HUES6 (cell line): ENCODE data around the gene ZNF445.

Experiments
- H3K27ac ChIP-seq: 2 replicates; pipeline ENCODE4 v1.7.0; 2013; ENCODE audit warnings: low read depth, mild to moderate bottlenecking, low read length, inconsistent platforms
- H3K27me3 ChIP-seq: 2 replicates; pipeline ENCODE4 v1.6.1; 2013; ENCODE audit warnings: low read length; ENCODE audit not compliant: control insufficient read depth, insufficient read depth
- H3K36me3 ChIP-seq: 2 replicates; pipeline ENCODE4 v1.6.1; 2013; ENCODE audit warnings: low read length; ENCODE audit not compliant: control insufficient read depth, insufficient read depth
- H3K4me1 ChIP-seq: 2 replicates; pipeline ENCODE4 v1.6.1; 2013; ENCODE audit warnings: low read length; ENCODE audit not compliant: control insufficient read depth, insufficient read depth
- H3K4me3 ChIP-seq: 2 replicates; pipeline ENCODE4 v1.5.1; 2013; ENCODE audit warnings: low read depth, low read length
- H3K9ac ChIP-seq: one replicate; pipeline ENCODE4 v1.6.1; 2013; ENCODE audit warnings: mild to moderate bottlenecking, low read length
- H3K9me3 ChIP-seq: 2 replicates; pipeline ENCODE4 v1.6.1; 2013; ENCODE audit warnings: low read depth, low read length; ENCODE audit not compliant: control insufficient read depth, insufficient read depth

Gene ZNF445

DNA sequence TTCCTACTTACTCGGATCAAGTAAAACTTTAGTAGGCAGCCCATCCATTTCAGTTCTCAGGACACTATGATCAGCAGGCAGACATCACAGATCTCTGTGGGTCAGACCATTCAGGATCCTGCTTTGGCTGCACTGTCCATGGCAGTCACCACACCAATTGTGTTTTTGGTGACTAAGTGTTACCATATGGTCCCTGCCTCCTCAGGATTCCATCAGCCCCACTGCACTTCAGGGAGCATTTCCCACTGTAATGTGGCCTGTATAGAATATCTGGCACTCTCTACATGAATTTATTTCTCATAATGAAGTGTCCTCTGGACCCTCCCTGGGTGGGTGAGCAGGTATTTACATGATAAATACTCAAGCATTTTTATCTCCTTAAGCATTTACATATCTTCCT lies 41.3 kb downstream of the ZNF445 start:
- H3K9ac ChIP-seq: no peak overlapping the region
- H3K36me3 ChIP-seq: peaks cover 11% of the 10 kb centered on the region; the same call in 1 of the 2 replicates
- H3K9me3 ChIP-seq: no peaks in the 10 kb centered on the region
- no peak overlapping the region for H3K4me3 ChIP-seq
- no peak overlapping the region for H3K27ac ChIP-seq
- peaks cover 6% of the 10 kb centered on the region; the same call in 1 of the 2 replicates for H3K4me1 ChIP-seq
- H3K27me3 ChIP-seq: no peaks in the 10 kb centered on the region

DNA sequence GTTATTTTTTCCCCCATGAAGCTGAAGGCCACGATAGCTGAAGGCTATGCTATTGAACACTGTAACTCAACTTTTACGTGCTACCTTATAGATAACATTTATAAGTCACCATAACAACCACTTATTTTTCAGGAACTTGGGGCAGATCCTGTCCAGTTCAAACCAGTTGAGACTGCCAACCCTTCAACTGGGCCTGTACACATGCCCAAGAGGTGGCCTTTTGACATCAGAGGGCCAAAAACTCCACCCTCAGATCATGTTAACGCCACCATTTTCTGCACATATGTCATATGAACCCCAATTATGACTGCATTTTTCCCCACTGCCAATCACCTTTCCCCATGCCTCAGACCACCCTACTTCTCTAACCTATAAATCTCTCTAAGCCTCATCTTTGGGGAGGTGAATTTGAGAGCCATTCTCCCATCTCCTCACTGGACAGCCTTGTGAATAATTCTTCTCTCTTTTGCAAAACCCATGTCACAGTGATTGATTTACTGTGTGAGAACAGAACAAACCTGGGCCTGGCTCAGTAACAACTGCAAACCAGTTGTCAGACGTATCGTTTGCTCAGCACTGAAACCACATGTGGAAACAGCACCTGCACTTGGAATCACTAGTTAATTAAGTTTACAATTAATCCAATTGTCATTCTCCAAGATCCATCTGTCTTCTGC lies 42.5 kb downstream of the ZNF445 start:
- peaks cover 6% of the 10 kb centered on the region; the same call in 1 of the 2 replicates for H3K4me1 ChIP-seq
- H3K4me3 ChIP-seq: no peak overlapping the region
- H3K36me3 ChIP-seq: peaks cover 8% of the 10 kb centered on the region; the same call in 1 of the 2 replicates
- H3K9me3 ChIP-seq: no peaks in the 10 kb centered on the region
- no peak overlapping the region for H3K27ac ChIP-seq
- no peaks in the 10 kb centered on the region for H3K27me3 ChIP-seq
- no peak overlapping the region for H3K9ac ChIP-seq

DNA sequence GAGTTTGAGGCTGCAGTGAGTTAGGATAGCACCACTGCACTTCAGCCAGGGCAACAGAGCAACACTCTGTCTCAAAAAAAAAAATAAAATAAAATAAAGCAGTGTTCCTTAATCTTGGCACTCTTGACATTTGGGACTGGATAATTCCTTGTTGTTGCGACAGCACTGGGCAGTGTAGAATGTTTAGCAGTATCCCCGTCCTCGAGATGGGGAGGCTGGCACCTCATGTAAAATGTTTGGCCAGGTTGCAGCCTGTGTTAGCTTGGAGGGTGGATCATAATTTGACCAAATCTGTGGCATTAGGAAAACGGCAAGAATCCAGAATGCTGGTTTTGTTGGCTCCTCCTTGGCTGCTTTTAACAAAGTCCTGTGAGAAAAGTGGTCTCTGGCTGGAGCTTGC lies 47.0 kb downstream of the ZNF445 start:
- Histone ChIP-seq H3K9ac (no peak overlapping the region), H3K9me3 (no peaks in the 10 kb centered on the region), H3K4me3 (no peak overlapping the region), H3K4me1 (peaks cover 2% of the 10 kb centered on the region; the same call in 1 of the 2 replicates), H3K27me3 (no peaks in the 10 kb centered on the region), H3K36me3 (no peaks in the 10 kb centered on the region), H3K27ac (no peak overlapping the region)

DNA sequence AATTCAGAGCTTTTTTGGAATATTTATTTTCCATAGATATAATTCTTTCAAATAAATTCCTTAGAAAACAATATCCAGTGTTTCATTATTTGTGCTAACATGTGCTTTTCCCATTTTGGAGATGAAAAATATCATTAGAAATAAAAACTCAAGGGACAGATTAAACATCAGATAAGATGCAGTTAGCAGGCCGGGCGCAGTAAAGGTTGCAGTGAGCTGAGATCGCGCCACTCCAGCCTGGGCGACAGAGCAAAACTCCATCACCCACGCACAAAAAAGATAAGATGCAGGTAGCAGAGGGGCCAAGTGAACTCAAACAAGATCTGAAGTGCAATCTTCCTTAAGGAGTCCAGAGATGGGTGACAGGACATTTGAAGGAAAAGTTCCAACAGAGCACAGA lies 48.0 kb downstream of the ZNF445 start:
- H3K4me1 ChIP-seq: peaks cover 2% of the 10 kb centered on the region; the same call in 1 of the 2 replicates
- no peak overlapping the region for H3K4me3 ChIP-seq
- no peaks in the 10 kb centered on the region for H3K9me3 ChIP-seq
- H3K36me3 ChIP-seq: no peaks in the 10 kb centered on the region
- no peak overlapping the region for H3K9ac ChIP-seq
- no peak overlapping the region for H3K27ac ChIP-seq
- no peaks in the 10 kb centered on the region for H3K27me3 ChIP-seq

DNA sequence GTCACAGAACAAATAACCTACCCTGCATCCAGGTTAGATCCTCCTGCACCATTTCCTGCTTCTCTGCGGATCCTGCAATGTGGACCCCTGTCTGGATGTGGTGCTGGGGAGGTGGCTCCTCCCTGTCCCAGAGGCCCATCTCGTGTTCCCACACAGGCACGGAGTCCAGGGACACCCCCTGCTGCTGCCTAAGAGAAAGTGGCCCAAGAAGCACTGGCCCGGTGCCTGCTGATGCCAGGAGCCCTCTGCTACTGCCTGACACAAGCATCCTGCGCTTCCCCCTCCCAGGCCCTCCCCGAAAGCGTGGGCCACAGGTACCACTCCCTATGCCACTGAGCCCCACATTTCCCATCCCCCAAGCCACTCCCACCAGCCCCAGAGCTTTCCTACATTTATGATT lies 48.6 kb downstream of the ZNF445 start:
- Histone ChIP-seq H3K27ac (no peak overlapping the region), H3K9ac (no peak overlapping the region), H3K4me3 (no peak overlapping the region), H3K27me3 (no peaks in the 10 kb centered on the region), H3K9me3 (no peaks in the 10 kb centered on the region), H3K36me3 (no peaks in the 10 kb centered on the region), H3K4me1 (peaks cover 2% of the 10 kb centered on the region; the same call in 1 of the 2 replicates)

DNA sequence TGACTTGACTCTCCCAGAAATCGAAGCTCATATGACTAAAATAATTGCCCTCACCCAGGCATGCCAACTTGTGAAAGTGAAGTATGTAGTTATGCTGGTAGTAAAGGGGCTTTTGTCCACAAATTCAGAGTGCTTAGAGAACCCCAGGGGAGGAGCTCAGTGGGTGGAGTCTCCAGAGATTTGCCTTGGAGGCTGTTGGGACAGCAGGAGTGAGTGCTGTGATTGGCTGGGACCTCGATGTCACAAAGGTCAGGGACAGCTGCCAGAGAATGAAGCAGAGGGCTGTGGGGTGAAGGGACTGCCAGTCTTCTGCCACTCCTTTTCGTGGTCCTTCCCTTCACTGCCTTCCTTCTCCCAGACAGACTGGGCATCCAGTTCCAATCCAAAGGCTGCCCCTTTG lies 49.8 kb downstream of the ZNF445 start:
- Histone ChIP-seq H3K4me1 (peaks cover 2% of the 10 kb centered on the region; the same call in 1 of the 2 replicates), H3K4me3 (no peak overlapping the region), H3K36me3 (no peaks in the 10 kb centered on the region), H3K9me3 (no peaks in the 10 kb centered on the region), H3K27me3 (no peaks in the 10 kb centered on the region), H3K9ac (no peak overlapping the region), H3K27ac (no peak overlapping the region)

DNA sequence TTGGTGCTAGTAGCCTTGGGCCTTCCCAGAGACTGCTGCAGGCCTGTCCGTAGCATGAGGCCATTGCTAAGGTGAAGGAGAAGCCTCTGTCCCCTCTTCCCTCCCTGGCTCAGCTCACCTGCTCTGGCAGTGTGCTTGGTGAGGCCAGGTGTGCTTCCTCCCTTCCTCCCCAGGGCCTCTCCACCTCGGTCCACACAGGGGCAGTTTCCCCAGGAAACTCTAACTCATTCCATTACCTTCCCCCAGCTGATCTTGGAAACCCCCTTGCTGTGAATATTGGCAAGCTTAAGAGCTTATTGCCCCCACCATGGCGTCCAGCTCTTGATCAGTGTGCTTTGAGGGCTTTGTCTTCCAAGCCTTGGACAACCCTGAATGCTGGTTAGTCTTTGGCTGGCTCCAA lies 52.7 kb downstream of the ZNF445 start:
- Histone ChIP-seq H3K27me3 (no peaks in the 10 kb centered on the region), H3K4me3 (no peak overlapping the region), H3K9ac (no peak overlapping the region), H3K4me1 (peaks cover 2% of the 10 kb centered on the region; the same call in 1 of the 2 replicates), H3K36me3 (no peaks in the 10 kb centered on the region), H3K27ac (no peak overlapping the region), H3K9me3 (no peaks in the 10 kb centered on the region)

DNA sequence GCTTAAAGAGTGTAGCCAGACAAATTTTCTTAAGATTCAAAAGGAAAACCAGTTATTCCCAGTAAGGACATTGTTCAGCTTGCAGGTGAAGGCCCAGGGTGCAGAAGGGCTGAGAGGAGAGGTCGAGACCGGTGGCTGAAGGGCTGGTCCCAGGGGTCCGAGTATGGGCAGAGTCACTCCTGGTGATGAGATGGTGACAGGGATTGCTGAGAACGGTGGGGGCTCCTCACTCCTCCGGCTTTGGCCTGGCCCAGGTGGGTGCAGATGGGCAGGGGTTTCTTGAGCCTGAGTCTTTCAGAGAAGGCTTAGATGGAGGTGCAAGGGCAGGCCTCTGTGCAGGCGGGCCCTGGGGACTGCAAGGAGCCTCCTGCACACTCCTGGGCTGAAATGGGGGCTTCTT lies 56.2 kb downstream of the ZNF445 start:
- H3K27me3 ChIP-seq: no peaks in the 10 kb centered on the region
- H3K4me3 ChIP-seq: no peak overlapping the region
- H3K36me3 ChIP-seq: no peaks in the 10 kb centered on the region
- H3K9me3 ChIP-seq: no peaks in the 10 kb centered on the region
- H3K27ac ChIP-seq: no peak overlapping the region
- no peak overlapping the region for H3K9ac ChIP-seq
- H3K4me1 ChIP-seq: no peaks in the 10 kb centered on the region

DNA sequence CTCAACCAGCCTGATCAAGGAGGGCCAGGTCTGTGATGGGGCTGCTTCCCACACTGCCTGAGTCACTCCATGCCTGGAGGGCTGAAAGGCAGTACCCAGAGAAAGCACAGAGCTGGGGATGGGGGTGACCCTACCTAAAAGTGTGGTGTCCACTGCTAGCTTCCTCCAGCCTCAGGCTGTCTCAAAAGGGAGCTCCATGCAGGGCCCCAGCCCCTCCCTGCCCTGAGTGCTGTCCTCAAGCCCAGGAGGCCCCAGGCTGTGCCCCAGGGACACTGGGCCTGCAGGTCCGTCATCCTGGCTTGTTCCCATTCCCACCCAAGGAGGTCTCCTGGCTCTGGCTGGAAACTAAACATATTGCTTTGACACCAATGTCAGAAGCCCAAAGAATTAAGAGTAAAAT lies 56.8 kb downstream of the ZNF445 start:
- no peaks in the 10 kb centered on the region for H3K36me3 ChIP-seq
- H3K27ac ChIP-seq: no peak overlapping the region
- no peaks in the 10 kb centered on the region for H3K4me1 ChIP-seq
- H3K4me3 ChIP-seq: no peak overlapping the region
- H3K27me3 ChIP-seq: no peaks in the 10 kb centered on the region
- no peak overlapping the region for H3K9ac ChIP-seq
- no peaks in the 10 kb centered on the region for H3K9me3 ChIP-seq

DNA sequence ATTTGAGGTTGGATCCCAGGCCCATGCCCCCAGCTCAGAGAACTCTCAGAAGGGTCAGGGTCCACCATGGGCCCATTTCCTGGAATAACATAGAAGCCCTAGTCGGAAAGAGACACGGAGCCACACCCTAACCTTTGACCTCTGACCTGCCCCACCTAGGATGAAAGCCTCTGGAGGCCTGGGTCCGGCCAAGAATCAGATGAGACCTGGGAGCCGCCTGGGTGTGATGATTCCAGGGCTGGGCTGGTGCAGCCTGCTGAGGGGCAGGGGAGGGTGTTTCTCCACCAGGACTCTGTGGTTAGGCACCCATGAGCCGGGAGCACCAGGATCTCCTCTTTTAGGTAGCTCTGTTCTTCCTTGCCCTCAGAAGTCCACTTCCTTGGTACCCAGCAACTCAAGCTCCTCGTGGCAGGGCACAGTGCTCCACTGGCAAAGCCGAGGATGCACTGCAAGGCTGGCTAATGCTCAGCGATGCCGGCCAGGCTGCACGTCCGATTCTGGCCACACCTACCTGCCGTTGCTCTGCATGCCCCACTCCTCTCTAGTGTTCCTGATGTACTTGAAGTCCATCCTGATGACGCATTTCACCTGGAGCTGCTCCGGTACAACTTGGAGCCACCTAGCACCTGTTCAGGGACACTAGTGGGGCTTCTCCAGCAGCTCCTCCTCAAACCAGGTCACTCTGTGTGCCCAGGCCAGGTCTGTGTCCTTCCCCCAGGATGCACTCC lies 57.4 kb downstream of the ZNF445 start:
- no peak overlapping the region for H3K9ac ChIP-seq
- H3K36me3 ChIP-seq: no peaks in the 10 kb centered on the region
- no peaks in the 10 kb centered on the region for H3K9me3 ChIP-seq
- no peaks in the 10 kb centered on the region for H3K4me1 ChIP-seq
- H3K4me3 ChIP-seq: no peak overlapping the region
- H3K27ac ChIP-seq: no peak overlapping the region
- H3K27me3 ChIP-seq: no peaks in the 10 kb centered on the region

DNA sequence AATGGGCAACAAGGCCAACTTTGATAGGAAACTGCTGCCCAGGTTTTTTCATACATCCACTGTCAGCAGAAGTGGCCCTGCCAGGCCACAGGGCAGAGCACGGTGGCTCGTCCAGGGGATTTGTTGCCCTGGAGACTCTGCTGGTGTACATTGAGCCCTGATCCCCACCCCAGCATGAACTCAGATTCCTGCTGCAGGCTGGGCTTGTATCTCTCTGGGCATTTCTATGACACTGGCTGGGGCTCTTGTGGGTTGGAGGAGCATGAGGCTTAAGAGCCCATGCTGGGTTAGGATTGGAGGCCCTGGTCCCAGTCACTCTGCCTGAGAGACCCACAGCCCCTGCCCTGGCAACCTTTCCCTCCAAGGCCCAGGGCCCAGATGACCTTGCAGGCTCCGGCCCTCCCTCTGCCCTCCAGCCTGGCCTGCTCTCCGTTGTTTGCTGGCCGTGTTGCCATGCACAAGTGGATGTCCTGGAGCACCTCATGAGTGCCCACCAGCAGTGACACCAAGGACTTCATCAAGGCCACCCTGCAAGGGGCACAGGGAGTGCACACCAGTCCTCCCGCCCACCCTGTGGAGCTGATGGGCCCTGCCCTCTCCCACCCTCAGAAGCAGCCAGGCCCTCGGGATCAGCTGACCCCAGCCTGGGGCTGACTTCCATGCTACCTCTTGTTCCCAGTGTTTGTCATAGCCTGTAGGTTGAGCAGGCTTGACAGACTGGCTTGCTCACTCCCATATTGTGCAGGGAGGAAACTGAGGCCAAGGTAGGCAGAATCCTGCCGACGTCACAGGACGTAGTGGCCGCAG lies 58.2 kb downstream of the ZNF445 start:
- H3K36me3 ChIP-seq: no peaks in the 10 kb centered on the region
- no peaks in the 10 kb centered on the region for H3K27me3 ChIP-seq
- H3K4me1 ChIP-seq: peaks cover 2% of the 10 kb centered on the region; the same call in 1 of the 2 replicates
- no peaks in the 10 kb centered on the region for H3K9me3 ChIP-seq
- no peak overlapping the region for H3K4me3 ChIP-seq
- no peak overlapping the region for H3K27ac ChIP-seq
- H3K9ac ChIP-seq: no peak overlapping the region
